PC-3 (cell line): Measurements from ENCODE around the gene EIF2B4. TPM values are rescaled to one million over a fixed set of nuclear protein-coding genes. Genes with fewer than 3 reads are reported as not detected.

ENCODE experiments used
- ATAC-seq: fragments of 200-7000 bp; cut with Tn5 transposase; 2 replicates; pipeline ENCODE4 v1.9.1; 2020; ENCODE audit warnings: mild to moderate bottlenecking, moderate library complexity
- BruUV-seq: library from RNA; stranded (reverse); fragments of 400-500 nt; replicated peaks from 2 replicates; lab custom pipeline; 2021; lab: Mats Ljungman, UMichigan
- CTCF ChIA-PET: fragments of 300-600 bp; sonication (Branson Sonifier 250); formaldehyde crosslinking; loops from one replicate; lab custom pipeline; 2022; ENCODE audit warnings: antibody characterized with exemption; lab: Charles Lee
- POLR2A ChIA-PET: fragments of 300-600 bp; sonication (Branson Sonifier 250); formaldehyde crosslinking; loops from one replicate; lab custom pipeline; 2022; ENCODE audit warnings: antibody characterized with exemption; ENCODE audit not compliant: unreplicated experiment; lab: Charles Lee
- DNase-seq: peaks from one replicate; pipeline ENCODE4 v3.0.0-alpha.2; 2015
- H2AFZ ChIP-seq: fragments of 300-600 bp; sonication (generic); 2 replicates; pipeline ENCODE4 v1.6.0; 2016; ENCODE audit warnings: antibody characterized with exemption, low read length
- H3F3A ChIP-seq: fragments of 300-600 bp; sonication (generic); one replicate; pipeline ENCODE4 v1.6.0; 2017; ENCODE audit warnings: antibody characterized with exemption, low read length, control low read depth, mild to moderate bottlenecking; ENCODE audit not compliant: unreplicated experiment
- H3K27ac ChIP-seq: fragments of 300-600 bp; sonication (generic); 2 replicates; pipeline ENCODE4 v1.5.1; 2016; ENCODE audit warnings: mild to moderate bottlenecking, low read length
- H3K27me3 ChIP-seq: fragments of 300-600 bp; sonication (generic); 2 replicates; pipeline ENCODE4 v1.6.1; 2016; ENCODE audit warnings: low read length, mixed read lengths
- H3K36me3 ChIP-seq: fragments of 300-600 bp; sonication (generic); 2 replicates; pipeline ENCODE4 v1.6.1; 2016; ENCODE audit warnings: low read depth, mixed run types, low read length, mixed read lengths
- H3K4me1 ChIP-seq: fragments of 300-600 bp; sonication (generic); 2 replicates; pipeline ENCODE4 v1.5.1; 2016; ENCODE audit warnings: low read length; ENCODE audit not compliant: insufficient read depth
- H3K4me2 ChIP-seq: fragments of 300-600 bp; sonication (generic); 2 replicates; pipeline ENCODE4 v1.6.0; 2016; ENCODE audit warnings: low read length
- H3K4me3 ChIP-seq: fragments of 300-600 bp; sonication (generic); 2 replicates; pipeline ENCODE4 v1.5.1; 2016; ENCODE audit warnings: mild to moderate bottlenecking, low read length, mixed read lengths
- H3K79me2 ChIP-seq: fragments of 300-600 bp; sonication (generic); 2 replicates; pipeline ENCODE4 v1.6.1; 2017; ENCODE audit warnings: low read length, mixed read lengths
- H3K9ac ChIP-seq: fragments of 300-600 bp; sonication (generic); 2 replicates; pipeline ENCODE4 v1.6.0; 2016; ENCODE audit warnings: mild to moderate bottlenecking, low read length
- H3K9me2 ChIP-seq: fragments of 300-600 bp; sonication (generic); replicated peaks from 2 replicates; pipeline ENCODE4 v1.6.1; 2016; ENCODE audit warnings: mixed run types, low read length, mixed read lengths
- H3K9me3 ChIP-seq: fragments of 300-600 bp; sonication (generic); 2 replicates; pipeline ENCODE4 v1.6.1; 2016; ENCODE audit warnings: low read length, mixed read lengths
- H4K20me1 ChIP-seq: fragments of 300-600 bp; sonication (generic); 2 replicates; pipeline ENCODE4 v1.6.1; 2016; ENCODE audit warnings: low read length, mixed read lengths
- CTCF ChIP-seq: fragments of 300-600 bp; sonication (generic); conservative IDR thresholded peaks from 2 replicates; pipeline ENCODE4 v1.5.1; 2017; ENCODE audit warnings: antibody characterized with exemption, low read depth, mild to moderate bottlenecking, low read length
- EZH2 ChIP-seq: fragments of 300-600 bp; sonication (generic); IDR thresholded peaks from one replicate; pipeline ENCODE4 v1.6.1; 2017; ENCODE audit warnings: antibody characterized with exemption, mild to moderate bottlenecking, low read length; ENCODE audit not compliant: unreplicated experiment
- EZH2phosphoT487 ChIP-seq: fragments of 300-600 bp; sonication (generic); IDR thresholded peaks from 2 replicates; pipeline ENCODE4 v1.6.1; 2018; ENCODE audit warnings: mild to moderate bottlenecking, antibody characterized with exemption, low read length, borderline replicate concordance
- intact Hi-C: fragments of 100-400 bp; cut with micrococcal nuclease; formaldehyde crosslinking; loops from 2 replicates; pipeline ENCODE4 v1.9.0; 2023
- total RNA-seq: library from RNA; depleted of rRNA; stranded (reverse); fragments of >200 nt; gene quantifications from 2 replicates; pipeline ENCODE4 v1.2.3, GENCODE V29; 2014

EIF2B4 gene
- total RNA-seq, 1 experiment from 2014 or later = 35.8 TPM

- Histone ChIP-seq H4K20me1 (no peaks in the 10 kb centered on the region), H2AFZ (peak within 1 kb of the TSS; percentile 62), H3K4me2 (peak within 1 kb of the TSS; percentile 91), H3F3A (no peaks in the 10 kb centered on the region), H3K36me3 (peaks cover 38% of the 10 kb centered on the region), H3K4me1 (peaks cover 13% of the 10 kb centered on the region), H3K9me2 (no peaks in the 10 kb centered on the region), H3K27me3 (no peaks in the 10 kb centered on the region), H3K9ac (peak within 1 kb of the TSS; percentile 73), H3K4me3 (peak within 1 kb of the TSS; percentile 73), H3K9me3 (no peaks in the 10 kb centered on the region), H3K79me2 (peaks cover 3% of the 10 kb centered on the region; the same call in 1 of the 2 replicates), H3K27ac (peak within 1 kb of the TSS; percentile 62)
- peak; percentile 79 for ATAC-seq
- intact Hi-C loops = no loop called here
- POLR2A ChIA-PET = interaction anchor here (0.8 kb wide), 1 partner anchor 27 kb away, joined by 4 read pairs; no protein-coding TSS in a partner anchor
- TF ChIP-seq CTCF = no peak
- no peak for TF ChIP-seq EZH2phosphoT487
- TF ChIP-seq EZH2 = no peak
- BruUV-seq = TSS peak; percentile 9
- CTCF ChIA-PET = interaction anchor here (0.7 kb wide), 1 partner anchor 478 kb away, joined by 3 read pairs; no protein-coding TSS in a partner anchor
- DNase-seq = peak; percentile 85
These were observed 10.7 kb upstream of the EIF2B4 start, which contains the start of gene ZNF513 for GRCh38 chr2:27380626-27381545. ZNF513 (minus strand) TSS chr2:27380734; CDS start chr2:27380526, 208 bp downstream.

- DNase-seq (peak; percentile 38), ATAC-seq (peak; percentile 47)
- intact Hi-C loops = no loop called here
- H3K4me2 ChIP-seq = peak overlapping the region; percentile 91
- no peaks in the 10 kb centered on the region for H3F3A ChIP-seq
- no peak for TF ChIP-seq CTCF
- TF ChIP-seq EZH2 = no peak
- TF ChIP-seq EZH2phosphoT487 = no peak
- peaks cover 37% of the 10 kb centered on the region for H3K36me3 ChIP-seq
- H3K79me2 ChIP-seq = peaks cover 3% of the 10 kb centered on the region; the same call in 1 of the 2 replicates
- BruUV-seq = TSS peak; percentile 21
- H3K27ac ChIP-seq = peak overlapping the region; percentile 62
- ChIA-PET POLR2A (interaction anchor here (0.6 to 1.2 kb wide), 3 partner anchors 9 to 78 kb away, joined by 3 to 6 read pairs (median 4); no protein-coding TSS in a partner anchor), CTCF (interaction anchor here (0.7 kb wide), 1 partner anchor 477 kb away, joined by 3 read pairs; no protein-coding TSS in a partner anchor)
- no peaks in the 10 kb centered on the region for H4K20me1 ChIP-seq
- H3K4me3 ChIP-seq = peak overlapping the region; percentile 73
- H2AFZ ChIP-seq = peak overlapping the region; percentile 62
- peak overlapping the region; percentile 73 for H3K9ac ChIP-seq
- no peaks in the 10 kb centered on the region for H3K9me3 ChIP-seq
- H3K4me1 ChIP-seq = peaks cover 13% of the 10 kb centered on the region
- H3K9me2 ChIP-seq = no peaks in the 10 kb centered on the region
- H3K27me3 ChIP-seq = no peaks in the 10 kb centered on the region
These were observed 9.9 kb upstream of the EIF2B4 start for GRCh38 chr2:27379836-27380625.
